GM21423 (cell line): Measurements from ENCODE around the gene CD248.
"Not testable (repeated sequence)": the region's sequence is repeated elsewhere in the genome, so short reads cannot be mapped to it uniquely, and the experiment has no call there.

ENCODE experiments used
- ATAC-seq: cut with Tn5 transposase; IDR thresholded peaks from one replicate; pipeline ENCODE4 v1.9.1; 2021; ENCODE audit warnings: mild to moderate bottlenecking, moderate library complexity; ENCODE audit not compliant: unreplicated experiment

Gene CD248

GRCh38 chr11:66278363-66279091, 38.3 kb downstream of the CD248 start:
- no peak for ATAC-seq

- no peak for ATAC-seq
Measured at GRCh38 chr11:66277471-66278362, 39.1 kb downstream of the CD248 start, which contains the start of gene CNIH2. Gene CNIH2, plus strand, starts transcription at chr11:66278175. Its CDS starts 282 bp downstream, at chr11:66278457.

- ATAC-seq: not testable (repeated sequence)
Measured at GRCh38 chr11:66277064-66277463, 39.8 kb downstream of the CD248 start.

- not testable (repeated sequence) for ATAC-seq
Measured at GRCh38 chr11:66276619-66277018, 40.2 kb downstream of the CD248 start.

- ATAC-seq: no peak
Measured at GRCh38 chr11:66275984-66276612, 40.7 kb downstream of the CD248 start.

- no peak for ATAC-seq
Measured at GRCh38 chr11:66275396-66275795, 41.4 kb downstream of the CD248 start.

GRCh38 chr11:66274219-66274618, 42.6 kb downstream of the CD248 start:
- ATAC-seq: no peak

- no peak for ATAC-seq
Measured at GRCh38 chr11:66272596-66272995, 44.2 kb downstream of the CD248 start.

GRCh38 chr11:66271816-66272215, 45.0 kb downstream of the CD248 start:
- no peak for ATAC-seq

- ATAC-seq: no peak
Measured at GRCh38 chr11:66268952-66269905, 47.6 kb downstream of the CD248 start.

GRCh38 chr11:66268244-66268951, 48.4 kb downstream of the CD248 start, which contains the start of gene RAB1B:
Gene RAB1B, plus strand, starts transcription at chr11:66268639. Its CDS starts 41 bp downstream, at chr11:66268680.
- peak; percentile 78 for ATAC-seq

- peak; percentile 43 for ATAC-seq
Measured at GRCh38 chr11:66267379-66268243, 49.2 kb downstream of the CD248 start.

- ATAC-seq: no peak
Measured at GRCh38 chr11:66267039-66267378, 49.8 kb downstream of the CD248 start.

- ATAC-seq: no peak
Measured at GRCh38 chr11:66266378-66267038, 50.3 kb downstream of the CD248 start.

- ATAC-seq: no peak
Measured at GRCh38 chr11:66265531-66266377, 51.1 kb downstream of the CD248 start.

- no peak for ATAC-seq
Measured at GRCh38 chr11:66264914-66265313, 51.9 kb downstream of the CD248 start.
